Skeletal muscle tissue (tissue), 4 donors: ENCODE data around the gene DCLK1. TPM values are rescaled to one million over a fixed set of nuclear protein-coding genes. Genes with fewer than 3 reads are reported as not detected.

Experiments used
- H3K27ac ChIP-seq: one replicate; pipeline ENCODE4 v1.7.0; 2013; ENCODE audit warnings: mild to moderate bottlenecking, low read depth, low read length, inconsistent platforms
- H3K27me3 ChIP-seq, 3 donors: one replicate each; pipeline ENCODE4 v1.7.0; 2013; ENCODE audit warnings: low read length in 3 of 3; ENCODE audit not compliant: control insufficient read depth in 3 of 3, insufficient read depth in 3 of 3
- H3K36me3 ChIP-seq, 3 donors: one replicate each; pipeline ENCODE4 v1.7.0; 2013; ENCODE audit warnings: low read length in 3 of 3; ENCODE audit not compliant: control insufficient read depth in 3 of 3, insufficient read depth in 3 of 3
- H3K4me1 ChIP-seq, 3 donors: one replicate each; pipeline ENCODE4 v1.7.0; 2013; ENCODE audit warnings: low read length in 3 of 3, mild to moderate bottlenecking in 3 of 3; ENCODE audit not compliant: control insufficient read depth in 3 of 3, insufficient read depth in 3 of 3
- H3K4me3 ChIP-seq, 3 donors: one replicate each; pipeline ENCODE4 v1.7.0; 2013; ENCODE audit warnings: low read length in 3 of 3
- H3K9ac ChIP-seq, 3 donors: one replicate each; pipeline ENCODE4 v1.7.0; 2013; ENCODE audit warnings: low read length in 3 of 3, mild to moderate bottlenecking in 3 of 3, moderate library complexity in 2 of 3, low read depth in 1 of 3
- H3K9me3 ChIP-seq, 3 donors: one replicate each; pipeline ENCODE4 v1.7.0; 2013; ENCODE audit warnings: low read length in 3 of 3; ENCODE audit not compliant: control insufficient read depth in 3 of 3
- total RNA-seq: library from RNA; depleted of rRNA; stranded (reverse); fragments of >200 nt; gene quantifications from one replicate; pipeline ENCODE4 v1.2.3, GENCODE V29; 2014
- donor health status: Osteomylitis.

Gene DCLK1
- total RNA-seq, 1 donor from 2014 or later = 92.9 TPM

- Histone ChIP-seq H3K9me3 (no peaks in the 10 kb centered on the region), H3K9ac (no peak overlapping the region), H3K27ac (no peak overlapping the region), H3K4me1 (peaks cover 0 to 3% (median 0%) of the 10 kb centered on the region in 3 donors), H3K4me3 (peak overlapping the region in 2 of 3 donors; percentile 54 to 62), H3K36me3 (no peaks in the 10 kb centered on the region), H3K27me3 (no peaks in the 10 kb centered on the region)
Observed at GRCh38 chr13:36154567-36155291, 23.5 kb upstream of the DCLK1 start.

DNA sequence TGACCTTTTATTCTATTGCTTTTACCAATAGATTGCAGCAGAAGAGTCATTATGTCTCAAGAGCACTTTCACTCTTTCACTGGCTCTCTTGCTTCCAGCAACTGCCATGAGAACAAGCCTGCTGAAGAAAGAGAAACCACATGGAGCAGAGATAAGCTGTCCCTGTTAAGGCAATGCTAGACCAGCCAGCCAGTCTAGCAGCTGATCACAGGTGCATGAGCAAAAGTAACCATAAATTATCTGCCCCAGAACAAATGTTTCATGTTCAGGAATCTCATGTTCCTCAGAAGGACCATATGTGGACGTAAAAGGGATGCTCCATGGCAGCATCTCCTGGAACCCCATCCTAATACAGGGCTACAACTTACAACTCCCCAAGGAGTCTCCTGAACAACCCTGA is 20.4 kb upstream of the DCLK1 start:
- H3K27me3 ChIP-seq = no peaks in the 10 kb centered on the region
- H3K4me3 ChIP-seq = no peak overlapping the region
- peaks cover 0 to 3% (median 0%) of the 10 kb centered on the region in 3 donors for H3K4me1 ChIP-seq
- H3K9me3 ChIP-seq = no peaks in the 10 kb centered on the region
- H3K36me3 ChIP-seq = no peaks in the 10 kb centered on the region
- no peak overlapping the region for H3K27ac ChIP-seq
- H3K9ac ChIP-seq = no peak overlapping the region

GRCh38 chr13:36148446-36148845 is 17.3 kb upstream of the DCLK1 start:
- no peaks in the 10 kb centered on the region for H3K36me3 ChIP-seq
- H3K4me3 ChIP-seq = no peak overlapping the region
- H3K4me1 ChIP-seq = no peaks in the 10 kb centered on the region
- H3K9ac ChIP-seq = no peak overlapping the region
- peaks cover 0 to 2% (median 0%) of the 10 kb centered on the region in 3 donors for H3K9me3 ChIP-seq
- H3K27me3 ChIP-seq = no peaks in the 10 kb centered on the region
- no peak overlapping the region for H3K27ac ChIP-seq

DNA sequence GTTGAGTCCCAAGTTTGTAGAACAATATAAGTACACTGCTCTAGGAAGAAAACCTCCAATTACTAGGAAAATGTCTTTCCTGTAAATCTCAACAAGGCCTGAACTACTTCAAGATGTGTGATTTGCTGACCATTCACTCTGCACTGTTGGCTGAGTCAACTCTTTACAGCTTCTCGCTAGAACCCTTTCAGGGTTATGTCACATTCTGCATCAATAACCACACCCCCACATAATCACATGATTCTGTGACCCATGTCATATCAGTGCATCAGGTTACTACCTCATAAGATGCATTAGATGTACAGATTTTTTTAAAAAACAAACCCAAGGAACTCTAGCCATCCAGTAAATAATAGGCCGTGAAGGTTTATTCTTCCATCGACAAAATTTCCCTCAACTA is 16.1 kb upstream of the DCLK1 start:
- peaks cover 0 to 2% (median 0%) of the 10 kb centered on the region in 3 donors for H3K9me3 ChIP-seq
- no peaks in the 10 kb centered on the region for H3K27me3 ChIP-seq
- H3K27ac ChIP-seq = no peak overlapping the region
- no peaks in the 10 kb centered on the region for H3K4me1 ChIP-seq
- H3K4me3 ChIP-seq = no peak overlapping the region
- H3K9ac ChIP-seq = no peak overlapping the region
- no peaks in the 10 kb centered on the region for H3K36me3 ChIP-seq

- no peaks in the 10 kb centered on the region for H3K4me1 ChIP-seq
- H3K9me3 ChIP-seq = peaks cover 0 to 2% (median 0%) of the 10 kb centered on the region in 3 donors
- no peaks in the 10 kb centered on the region for H3K36me3 ChIP-seq
- H3K27me3 ChIP-seq = no peaks in the 10 kb centered on the region
- no peak overlapping the region for H3K27ac ChIP-seq
- H3K9ac ChIP-seq = no peak overlapping the region
- H3K4me3 ChIP-seq = no peak overlapping the region
Observed at GRCh38 chr13:36146511-36147269, 15.5 kb upstream of the DCLK1 start.

DNA sequence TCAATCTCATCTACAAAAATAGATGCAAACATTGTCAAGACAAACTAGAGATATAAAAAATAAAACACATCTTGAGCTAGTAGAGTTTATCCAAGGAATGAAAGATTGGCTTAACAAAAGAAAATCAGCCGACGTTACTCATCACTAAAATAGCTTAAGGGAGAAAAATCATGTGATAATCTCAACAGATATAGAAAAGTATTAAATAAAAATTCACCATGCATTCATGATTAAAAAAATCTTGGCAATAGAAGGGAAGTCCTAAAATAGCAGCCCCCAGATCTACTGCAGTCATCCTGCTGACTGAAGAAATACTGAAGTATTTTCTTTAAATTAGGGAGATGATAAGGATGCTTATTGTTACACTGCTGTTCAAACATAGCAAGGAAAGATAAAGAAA is 12.6 kb upstream of the DCLK1 start:
- Histone ChIP-seq H3K27ac (no peak overlapping the region), H3K4me3 (no peak overlapping the region), H3K27me3 (no peaks in the 10 kb centered on the region), H3K4me1 (no peaks in the 10 kb centered on the region), H3K9me3 (peaks cover 0 to 2% (median 0%) of the 10 kb centered on the region in 3 donors), H3K36me3 (no peaks in the 10 kb centered on the region), H3K9ac (no peak overlapping the region)

DNA sequence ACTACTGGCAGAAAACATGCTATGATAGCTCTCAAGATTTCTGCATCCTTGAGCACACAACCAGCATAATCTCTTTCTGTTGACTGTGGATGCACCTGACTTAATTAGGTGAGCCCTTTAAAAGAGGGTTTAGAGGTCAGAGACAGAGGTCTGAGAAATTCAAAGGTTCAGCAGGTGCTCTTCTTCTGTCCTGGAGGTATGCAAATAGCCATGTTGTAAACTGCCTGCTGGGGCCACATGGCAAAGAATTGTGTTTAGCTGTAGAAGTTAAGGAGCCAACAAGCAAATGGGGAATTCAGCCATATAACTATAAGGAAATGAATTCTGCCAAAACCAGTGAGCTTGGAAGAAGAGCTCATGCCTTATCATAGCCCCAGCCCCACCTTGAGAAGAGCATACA is 11.6 kb upstream of the DCLK1 start:
- Histone ChIP-seq H3K9ac (no peak overlapping the region), H3K4me1 (no peaks in the 10 kb centered on the region), H3K9me3 (peaks cover 0 to 2% (median 0%) of the 10 kb centered on the region in 3 donors), H3K27me3 (no peaks in the 10 kb centered on the region), H3K36me3 (no peaks in the 10 kb centered on the region), H3K27ac (no peak overlapping the region), H3K4me3 (no peak overlapping the region)

DNA sequence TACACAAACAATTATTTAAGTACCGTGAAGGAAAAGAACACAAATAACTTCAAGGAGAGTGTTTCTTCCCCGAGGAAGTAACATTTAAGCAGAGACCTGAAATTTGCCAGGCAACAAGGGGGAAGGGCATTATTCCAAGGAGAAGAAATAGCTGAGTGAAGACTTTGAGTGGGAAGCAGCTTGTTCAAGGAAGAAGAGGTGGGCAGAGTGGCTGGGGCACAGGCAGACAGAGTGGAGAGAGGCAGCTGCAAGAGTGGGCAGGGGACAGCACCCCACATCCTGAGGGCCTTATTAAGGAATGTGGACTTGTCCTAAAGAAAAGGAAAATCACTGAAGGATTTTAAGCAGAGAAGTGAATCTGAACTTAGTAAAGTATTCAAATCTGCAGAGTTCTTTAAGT is 4.7 kb upstream of the DCLK1 start:
- no peak overlapping the region for H3K9ac ChIP-seq
- H3K4me1 ChIP-seq = peaks cover 2 to 7% (median 5%) of the 10 kb centered on the region in 3 donors
- H3K27ac ChIP-seq = no peak overlapping the region
- no peaks in the 10 kb centered on the region for H3K36me3 ChIP-seq
- peaks cover 0 to 8% (median 3%) of the 10 kb centered on the region in 3 donors for H3K27me3 ChIP-seq
- no peaks in the 10 kb centered on the region for H3K9me3 ChIP-seq
- no peak overlapping the region for H3K4me3 ChIP-seq

DNA sequence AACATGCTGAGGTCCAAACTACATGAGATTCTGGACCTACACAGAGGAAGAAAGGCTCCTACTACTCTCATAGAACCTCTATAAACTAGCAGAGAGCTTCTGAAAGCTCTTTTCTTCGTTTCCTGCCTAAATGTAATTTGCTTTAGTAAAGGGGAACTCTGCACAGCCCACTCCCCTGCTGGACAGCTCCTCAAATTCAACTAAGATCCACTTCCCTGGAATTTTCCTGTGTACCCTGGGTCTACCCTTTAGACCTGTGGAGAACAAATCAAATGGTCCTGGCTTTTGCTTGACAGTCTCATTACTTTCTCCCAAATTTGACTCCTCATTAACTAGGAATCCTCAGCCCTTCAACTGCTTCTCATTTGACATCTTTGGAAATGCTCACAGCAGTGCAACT is 3.5 kb upstream of the DCLK1 start:
- Histone ChIP-seq H3K9ac (no peak overlapping the region), H3K4me3 (no peak overlapping the region), H3K36me3 (no peaks in the 10 kb centered on the region), H3K9me3 (no peaks in the 10 kb centered on the region), H3K27ac (no peak overlapping the region), H3K27me3 (peaks cover 0 to 17% (median 3%) of the 10 kb centered on the region in 3 donors), H3K4me1 (peaks cover 5 to 10% (median 7%) of the 10 kb centered on the region in 3 donors)

DNA sequence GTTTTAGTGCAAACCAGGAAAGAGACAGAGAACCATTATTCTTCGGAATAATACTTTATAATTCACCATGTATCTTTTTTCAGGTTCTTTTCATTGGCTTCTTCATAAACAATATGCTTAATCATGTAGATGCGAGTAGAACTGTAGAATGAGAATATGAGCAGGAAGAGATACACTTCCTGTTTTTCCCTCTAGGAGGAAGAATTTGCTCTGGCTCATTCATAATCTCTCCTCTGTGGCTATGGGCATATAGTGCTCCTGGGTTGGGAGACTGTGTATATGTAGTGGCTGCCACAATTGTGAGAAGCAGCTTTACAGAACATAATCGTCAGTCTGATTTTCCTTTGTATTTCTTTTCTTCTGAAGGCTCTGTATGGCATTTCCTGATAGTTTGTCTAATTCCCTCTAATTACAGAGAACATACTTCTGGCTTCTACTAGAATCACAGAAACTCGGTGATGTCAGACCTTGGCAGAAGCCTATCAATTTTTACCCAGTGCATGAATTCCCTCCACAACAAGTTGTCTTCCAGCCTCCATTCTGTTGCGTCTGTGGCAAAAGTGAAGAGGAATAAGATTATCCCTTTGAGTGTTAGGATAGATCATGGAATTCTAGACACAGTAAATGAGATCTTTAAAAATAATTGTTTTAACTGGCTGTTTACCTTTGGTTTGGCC is 2.9 kb upstream of the DCLK1 start:
- Histone ChIP-seq H3K4me1 (peaks cover 5 to 14% (median 7%) of the 10 kb centered on the region in 3 donors), H3K4me3 (no peak overlapping the region), H3K27me3 (peaks cover 0 to 17% (median 7%) of the 10 kb centered on the region in 3 donors), H3K27ac (no peak overlapping the region), H3K9ac (no peak overlapping the region), H3K9me3 (no peaks in the 10 kb centered on the region), H3K36me3 (no peaks in the 10 kb centered on the region)
